Measurements from ENCODE around the gene TCF3.
A peak's percentile ranks its signal among the peaks of the same experiment; 100 is the strongest.
"Not testable (repeated sequence)": the region's sequence is repeated elsewhere in the genome, so short reads cannot be mapped to it uniquely, and the experiment has no call there.

Gene TCF3

DNA sequence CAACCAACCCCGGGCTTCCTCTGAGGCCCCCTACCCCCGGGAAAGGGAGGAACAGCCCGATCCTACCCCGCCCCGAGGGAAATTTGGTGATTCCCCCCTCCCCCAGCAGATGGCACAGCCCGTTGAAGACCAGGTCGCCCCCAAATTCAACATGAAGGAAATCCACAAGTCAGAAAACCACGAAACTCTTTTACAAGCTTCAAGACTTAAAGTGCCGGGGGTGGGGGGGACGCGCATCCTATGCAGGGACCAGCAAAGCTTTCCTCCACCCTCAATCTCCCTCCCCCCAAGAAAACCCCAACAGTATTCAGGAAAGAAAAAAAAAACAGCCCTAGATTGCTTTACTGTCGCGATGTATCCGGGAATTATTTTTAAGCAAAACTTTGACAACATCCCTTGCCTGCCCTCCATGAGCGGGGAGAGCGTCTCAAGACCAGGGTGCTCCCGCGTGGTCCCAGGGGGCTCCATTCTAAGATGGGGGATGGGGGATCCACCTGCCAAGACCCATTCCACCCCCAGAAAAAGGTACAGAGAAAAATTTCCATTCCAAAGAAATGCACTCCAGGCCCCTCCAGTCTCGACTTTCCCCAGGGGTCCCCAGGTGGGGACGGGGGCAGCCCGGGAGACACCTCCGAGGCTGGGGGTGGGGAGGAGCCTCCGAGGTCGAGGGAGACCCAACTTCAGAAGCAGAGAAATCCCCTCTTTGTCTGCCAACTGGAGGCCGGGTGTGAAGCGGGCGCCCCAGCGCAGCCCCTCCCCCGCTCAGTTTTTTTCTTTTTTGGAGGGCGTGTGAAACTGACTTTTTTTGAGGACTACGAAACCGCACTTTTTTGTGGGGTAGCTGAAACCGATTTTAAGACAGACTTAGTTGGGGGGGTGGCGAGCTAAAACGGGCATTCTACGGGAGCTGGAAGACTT is 1.5 kb downstream of the TCF3 start:
- DNase-seq (ENCODE audit: low spot score) = peak; percentile 47

- DNase-seq (ENCODE audit: low spot score) = no peak
Measured at GRCh38 chr19:1649706-1650649, 2.4 kb downstream of the TCF3 start.

DNA sequence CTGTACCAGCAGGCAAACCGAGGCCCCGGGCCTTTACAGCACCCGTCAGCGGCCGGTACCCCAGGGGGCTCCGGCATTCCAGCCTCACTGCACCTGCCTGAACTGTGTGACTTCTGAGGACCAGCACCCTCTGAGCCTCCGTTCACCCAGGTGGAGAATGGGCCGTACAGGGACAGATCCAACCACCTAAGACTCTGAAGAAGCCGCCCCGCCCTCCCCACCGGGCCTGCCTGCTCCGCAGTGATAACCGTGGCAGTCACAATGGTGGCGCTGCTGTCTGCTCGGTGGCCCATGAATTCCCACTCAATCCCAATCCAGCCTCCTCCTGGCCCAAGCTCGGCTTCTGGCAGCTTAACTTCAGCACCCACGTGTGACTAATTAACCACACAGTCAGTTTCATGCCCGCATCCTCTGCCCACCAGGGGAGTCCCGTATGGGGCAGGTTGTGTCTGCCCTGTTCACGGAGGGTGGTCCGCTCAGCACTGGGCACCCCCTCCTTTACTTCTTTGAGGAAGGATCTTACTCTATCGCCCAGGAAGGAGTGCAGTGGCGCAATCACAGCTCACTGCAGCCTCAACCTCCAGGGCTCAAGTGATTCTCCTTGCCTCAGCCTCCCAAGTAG is 3.4 kb downstream of the TCF3 start:
- DNase-seq (ENCODE audit: low spot score) = no peak

DNA sequence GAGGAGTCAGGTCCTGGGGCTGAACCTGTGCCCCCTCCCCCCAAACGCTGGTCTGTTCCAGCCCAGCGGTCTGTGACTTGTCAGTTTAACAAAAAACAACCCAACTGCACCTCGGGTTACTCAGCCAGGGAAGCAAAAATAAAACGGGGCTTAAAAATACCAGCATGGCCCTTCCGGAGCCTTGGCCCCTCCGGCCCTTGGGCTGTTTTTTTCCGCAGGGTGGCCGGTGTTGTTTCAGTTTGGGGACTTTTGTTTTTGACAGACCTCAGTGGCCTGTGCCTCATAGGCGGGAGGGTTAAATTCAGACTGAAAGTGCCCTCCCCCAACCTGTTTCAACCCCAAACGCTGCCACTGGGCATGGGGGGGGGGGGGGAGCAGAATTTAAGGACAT is 4.0 kb downstream of the TCF3 start:
- DNase-seq (ENCODE audit: low spot score) = no peak

GRCh38 chr19:1647501-1648458 is 4.6 kb downstream of the TCF3 start:
- no peak for DNase-seq (ENCODE audit: low spot score)

GRCh38 chr19:1646659-1647453 is 5.6 kb downstream of the TCF3 start:
- DNase-seq (ENCODE audit: low spot score) = no peak

DNA sequence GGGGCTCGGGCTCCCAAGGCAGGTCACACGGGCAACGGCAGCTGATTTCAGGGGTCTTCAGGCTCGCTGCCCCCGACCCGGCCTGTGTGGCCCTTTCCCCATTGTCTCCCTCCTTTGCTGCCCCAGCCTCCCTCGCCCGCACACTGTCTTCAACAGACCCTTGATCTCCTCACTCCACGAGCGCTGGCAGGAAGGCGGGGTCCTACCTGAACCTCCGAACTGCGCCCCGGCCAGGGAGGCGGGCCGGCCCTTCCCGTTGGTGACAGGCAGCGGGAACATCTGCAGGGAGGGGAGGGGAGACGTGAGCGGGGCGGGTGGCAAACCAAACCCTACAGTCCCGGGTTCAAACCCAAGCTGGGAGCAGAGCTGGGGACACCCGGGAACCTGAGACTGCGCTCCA is 6.3 kb downstream of the TCF3 start:
- no peak for DNase-seq (ENCODE audit: low spot score)

GRCh38 chr19:1645299-1645698 is 7.1 kb downstream of the TCF3 start:
- DNase-seq (ENCODE audit: low spot score) = no peak

- DNase-seq (ENCODE audit: low spot score) = no peak
Measured at GRCh38 chr19:1644070-1644469, 8.3 kb downstream of the TCF3 start.

GRCh38 chr19:1640893-1641448 is 11.4 kb downstream of the TCF3 start:
- not testable (repeated sequence) for DNase-seq (ENCODE audit: low spot score)

DNA sequence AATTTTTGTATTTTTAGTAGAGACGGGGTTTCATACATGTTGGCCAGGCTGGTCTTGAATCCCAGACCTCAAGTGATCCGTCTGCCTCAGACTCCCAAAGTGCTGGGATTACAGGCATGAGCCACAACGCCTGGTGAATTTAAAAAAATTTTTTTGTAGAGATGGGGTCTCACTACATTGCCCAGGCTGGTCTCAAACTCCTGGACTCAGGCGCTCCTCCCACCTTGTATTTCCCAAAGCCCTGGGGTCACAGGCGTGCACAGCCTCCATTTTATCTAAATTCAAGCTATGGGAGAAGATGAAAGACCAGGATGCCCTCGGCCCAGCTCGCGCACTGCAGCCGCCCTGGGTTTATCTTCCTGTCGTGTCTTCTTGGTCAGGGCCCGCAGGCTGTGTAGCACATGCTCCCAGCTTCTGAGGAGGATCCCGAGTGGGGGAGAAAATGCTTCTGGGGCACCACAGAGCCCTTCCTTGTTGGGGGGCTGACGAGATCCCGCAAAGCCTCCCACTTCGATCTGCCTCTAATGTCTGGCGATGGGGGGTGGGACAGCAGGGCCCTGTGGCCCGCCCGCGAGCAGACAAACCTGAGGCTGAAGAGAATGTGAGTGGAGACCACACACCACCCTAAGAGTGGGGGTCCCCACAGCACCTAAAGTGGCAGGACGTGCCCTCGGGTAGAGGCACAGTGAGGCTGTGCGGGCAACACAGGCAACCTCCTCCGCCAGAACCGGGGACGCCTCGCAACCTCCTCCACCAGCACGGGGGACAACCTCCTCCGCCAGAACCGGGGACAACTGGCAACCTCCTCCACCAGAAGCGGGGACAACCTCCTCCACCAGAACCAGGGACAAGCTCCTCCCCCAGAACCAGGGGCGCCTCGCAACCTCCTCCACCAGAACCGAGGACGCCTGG is 15.8 kb downstream of the TCF3 start:
- DNase-seq (ENCODE audit: low spot score) = no peak

DNA sequence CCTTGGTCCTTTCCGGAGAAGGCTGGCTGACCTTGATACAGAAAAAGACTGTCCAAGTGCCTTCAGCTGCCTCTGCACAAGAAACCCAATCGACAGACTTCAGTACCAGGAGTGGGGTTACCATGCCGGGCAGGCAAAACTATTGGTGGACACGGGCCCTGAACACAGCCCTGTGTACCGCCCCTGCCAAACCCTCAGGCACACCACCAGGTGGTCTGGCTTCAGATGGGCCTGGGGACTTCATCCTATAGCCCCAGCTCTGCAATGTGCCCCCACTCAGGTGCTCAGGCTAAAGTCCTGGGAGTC is 17.5 kb downstream of the TCF3 start:
- DNase-seq (ENCODE audit: low spot score) = no peak

- DNase-seq (ENCODE audit: low spot score) = no peak
Measured at GRCh38 chr19:1634242-1634937, 18.0 kb downstream of the TCF3 start.

GRCh38 chr19:1633269-1633826 is 19.1 kb downstream of the TCF3 start:
- DNase-seq (ENCODE audit: low spot score) = no peak

GRCh38 chr19:1632462-1633268 is 19.8 kb downstream of the TCF3 start:
- DNase-seq (ENCODE audit: low spot score) = no peak

DNA sequence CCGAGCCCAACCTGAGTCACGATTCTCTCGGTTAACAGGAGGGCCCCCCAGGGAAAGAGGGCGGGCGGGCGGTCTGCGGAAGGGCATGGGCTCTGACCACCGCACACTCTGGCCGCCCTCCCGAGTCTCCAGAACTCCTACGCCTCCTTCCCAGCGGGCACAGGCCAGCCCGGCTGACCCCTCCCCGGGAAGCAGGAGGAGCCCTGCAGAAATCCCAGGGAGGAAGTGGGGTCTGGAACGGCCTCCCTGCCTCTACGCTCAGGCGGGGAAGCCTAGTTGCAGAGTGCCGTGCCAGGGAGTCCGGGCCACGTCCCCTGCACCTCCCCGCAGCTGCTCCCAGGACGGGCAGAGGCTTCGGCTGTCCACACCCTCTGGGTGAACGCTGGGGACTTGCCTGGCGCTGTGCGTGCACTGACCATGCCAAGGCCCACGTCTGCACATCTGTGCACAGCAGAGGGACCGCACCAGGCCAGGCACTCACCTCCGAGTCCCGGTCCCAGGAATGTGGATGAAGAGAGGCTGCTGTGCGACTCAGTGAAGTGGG is 20.8 kb downstream of the TCF3 start:
- no peak for DNase-seq (ENCODE audit: low spot score)

GRCh38 chr19:1630811-1631210 is 21.6 kb downstream of the TCF3 start:
- DNase-seq (ENCODE audit: low spot score) = no peak

Data from GM03348 (cell line).